GM12873 (cell line): ENCODE results near the gene RHBDD3.

Source experiments
- TF ChIP-seq, protein P1 (sequence below): IDR thresholded peaks from 2 replicates; pipeline ENCODE4 v1.5.1; 2012; ENCODE audit warnings: low read depth, mild to moderate bottlenecking, moderate library complexity, low read length, control low read depth; ENCODE audit not compliant: insufficient read depth; ENCODE audit errors: missing control alignments

RHBDD3 gene

DNA sequence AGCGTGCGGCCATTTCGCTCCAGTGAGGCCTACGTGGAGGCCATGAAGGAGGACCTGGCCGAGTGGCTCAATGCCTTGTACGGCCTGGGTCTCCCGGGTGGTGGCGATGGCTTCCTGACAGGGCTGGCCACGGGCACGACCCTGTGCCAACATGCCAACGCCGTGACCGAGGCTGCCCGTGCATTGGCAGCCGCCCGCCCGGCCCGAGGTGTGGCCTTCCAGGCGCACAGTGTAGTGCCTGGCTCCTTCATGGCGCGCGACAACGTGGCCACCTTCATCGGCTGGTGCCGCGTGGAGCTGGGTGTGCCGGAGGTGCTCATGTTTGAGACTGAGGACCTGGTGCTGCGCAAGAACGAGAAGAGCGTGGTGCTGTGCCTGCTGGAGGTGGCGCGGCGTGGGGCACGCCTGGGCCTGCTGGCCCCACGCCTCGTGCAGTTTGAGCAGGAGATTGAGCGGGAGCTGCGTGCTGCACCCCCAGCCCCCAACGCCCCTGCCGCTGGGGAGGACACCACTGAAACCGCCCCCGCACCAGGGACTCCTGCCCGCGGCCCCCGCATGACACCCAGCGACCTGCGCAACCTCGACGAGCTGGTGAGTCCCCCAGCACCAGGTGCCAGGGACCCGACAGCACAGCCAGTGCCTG lies 40.5 kb upstream of the RHBDD3 start:
- TF ChIP-seq, protein P1, sequence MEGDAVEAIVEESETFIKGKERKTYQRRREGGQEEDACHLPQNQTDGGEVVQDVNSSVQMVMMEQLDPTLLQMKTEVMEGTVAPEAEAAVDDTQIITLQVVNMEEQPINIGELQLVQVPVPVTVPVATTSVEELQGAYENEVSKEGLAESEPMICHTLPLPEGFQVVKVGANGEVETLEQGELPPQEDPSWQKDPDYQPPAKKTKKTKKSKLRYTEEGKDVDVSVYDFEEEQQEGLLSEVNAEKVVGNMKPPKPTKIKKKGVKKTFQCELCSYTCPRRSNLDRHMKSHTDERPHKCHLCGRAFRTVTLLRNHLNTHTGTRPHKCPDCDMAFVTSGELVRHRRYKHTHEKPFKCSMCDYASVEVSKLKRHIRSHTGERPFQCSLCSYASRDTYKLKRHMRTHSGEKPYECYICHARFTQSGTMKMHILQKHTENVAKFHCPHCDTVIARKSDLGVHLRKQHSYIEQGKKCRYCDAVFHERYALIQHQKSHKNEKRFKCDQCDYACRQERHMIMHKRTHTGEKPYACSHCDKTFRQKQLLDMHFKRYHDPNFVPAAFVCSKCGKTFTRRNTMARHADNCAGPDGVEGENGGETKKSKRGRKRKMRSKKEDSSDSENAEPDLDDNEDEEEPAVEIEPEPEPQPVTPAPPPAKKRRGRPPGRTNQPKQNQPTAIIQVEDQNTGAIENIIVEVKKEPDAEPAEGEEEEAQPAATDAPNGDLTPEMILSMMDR: no peak

DNA sequence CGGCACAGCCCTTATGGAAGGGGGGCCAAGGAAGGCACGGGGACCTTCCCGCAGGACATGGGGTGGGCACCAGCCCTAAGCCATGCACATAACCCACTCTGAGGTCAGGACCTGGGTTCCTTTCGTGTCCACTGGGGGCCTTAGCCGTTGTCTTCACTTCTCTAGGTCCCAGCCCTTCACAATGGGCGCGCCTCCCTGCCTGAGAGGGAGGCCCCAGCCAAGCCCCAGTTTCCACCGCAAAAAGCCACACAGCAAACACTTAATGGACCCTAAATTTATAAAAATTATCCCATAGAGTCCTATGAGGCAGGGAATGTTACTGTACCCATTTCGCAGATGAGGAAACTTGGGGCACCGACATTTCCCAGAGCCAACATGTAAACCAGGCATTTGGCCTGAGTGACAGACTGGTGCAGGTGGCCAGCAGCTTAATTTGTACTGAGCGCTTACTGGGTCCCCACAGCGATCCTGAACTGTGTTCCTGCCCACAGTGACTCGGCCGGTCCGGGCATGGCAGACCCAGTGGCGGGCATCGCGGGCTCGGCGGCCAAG lies 39.9 kb upstream of the RHBDD3 start:
- TF ChIP-seq, protein P1: no peak

DNA sequence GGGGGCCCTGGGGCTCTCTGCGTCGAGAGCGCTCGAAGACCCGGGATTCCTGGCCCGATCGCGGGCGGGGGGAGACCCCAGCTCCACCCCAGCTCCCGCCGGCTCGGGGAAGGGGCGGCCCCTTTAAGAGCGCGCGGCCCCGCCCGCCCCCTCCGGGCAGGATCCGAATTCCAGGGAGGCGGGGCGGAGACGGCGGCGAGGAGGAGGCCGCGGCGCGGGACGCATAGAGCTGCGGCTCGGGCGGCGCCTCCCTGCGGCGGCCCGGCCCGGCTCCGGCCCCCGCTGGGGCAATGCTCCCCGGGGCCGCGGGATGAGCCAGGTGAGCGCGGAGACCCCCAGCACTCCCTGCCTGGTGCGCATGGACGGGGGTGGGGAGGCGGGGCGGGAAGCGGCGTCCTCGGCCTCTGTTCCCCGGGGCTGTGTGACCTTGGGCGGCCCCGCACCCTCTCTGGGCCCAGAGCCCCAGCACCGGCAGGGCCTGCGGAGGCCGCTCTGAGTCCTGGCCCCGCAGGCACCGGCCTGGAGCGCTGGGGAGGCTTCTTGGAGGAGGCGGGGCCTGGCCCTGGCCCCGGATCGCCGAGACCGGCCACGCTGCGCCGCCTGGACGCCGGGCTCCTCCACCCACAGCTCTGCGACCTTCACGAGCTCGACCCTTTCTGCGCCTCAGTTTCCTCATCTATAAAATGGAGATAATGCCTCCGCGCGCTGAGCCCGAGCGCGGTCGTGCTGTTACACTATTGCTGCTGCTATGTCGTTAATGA lies 39.2 kb upstream of the RHBDD3 start:
- TF ChIP-seq, protein P1: no peak

DNA sequence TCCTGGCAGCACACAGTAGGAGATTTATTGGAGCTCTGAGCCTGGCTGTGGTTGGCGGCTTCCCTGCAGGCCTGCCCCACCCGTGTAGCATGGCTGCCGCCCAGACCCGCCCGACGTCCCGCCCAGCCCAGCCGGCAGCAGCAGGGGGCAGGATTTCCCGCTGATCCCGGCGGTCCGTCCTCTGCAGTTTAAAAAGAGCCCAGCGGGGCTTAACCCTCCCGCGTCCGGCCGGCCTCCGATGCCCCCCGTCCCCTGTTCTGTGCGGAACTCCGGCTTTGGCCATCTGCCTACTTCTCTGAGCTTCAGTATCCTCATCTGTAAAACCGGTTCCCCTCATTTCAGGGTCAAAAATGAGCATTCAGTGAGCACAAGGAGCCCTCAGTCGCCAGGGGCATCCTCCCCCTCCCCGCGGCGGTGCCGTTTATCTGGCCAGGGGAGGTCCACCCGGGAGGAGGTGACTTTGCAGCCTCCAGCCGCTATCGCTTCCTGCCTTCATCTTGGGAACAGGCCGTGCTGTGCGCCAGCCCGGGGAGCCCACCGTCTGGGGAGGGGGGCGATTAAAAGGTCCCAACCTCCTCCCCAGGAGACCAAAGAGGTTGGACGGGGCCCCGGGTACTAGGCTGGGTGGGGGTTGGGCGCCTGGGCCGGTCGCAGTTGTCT lies 38.5 kb upstream of the RHBDD3 start, which contains the start of gene GAS2L1:
Gene GAS2L1 (plus strand): TSS at position 476 of the 660 bp plus-strand sequence. CDS start 1,456 bp downstream, outside the sequence.
- TF ChIP-seq, protein P1: peak; percentile 30

DNA sequence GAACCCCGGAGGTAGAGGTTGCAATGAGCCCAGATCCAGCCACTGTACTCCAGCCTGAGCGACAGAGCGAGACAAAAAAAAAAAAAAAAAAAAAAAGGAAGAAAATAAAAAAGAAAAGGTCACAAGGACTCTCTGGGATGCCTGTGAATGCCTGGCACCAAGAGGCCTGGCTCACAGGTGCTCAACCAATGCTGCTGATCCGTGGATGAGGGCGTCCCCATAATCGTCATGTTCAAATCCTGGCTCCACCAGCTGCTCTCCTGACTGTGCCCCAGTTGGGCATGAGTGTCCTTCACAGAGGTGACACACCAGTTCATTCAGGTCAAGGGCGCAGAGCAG lies 38.0 kb upstream of the RHBDD3 start:
- TF ChIP-seq, protein P1: no peak

DNA sequence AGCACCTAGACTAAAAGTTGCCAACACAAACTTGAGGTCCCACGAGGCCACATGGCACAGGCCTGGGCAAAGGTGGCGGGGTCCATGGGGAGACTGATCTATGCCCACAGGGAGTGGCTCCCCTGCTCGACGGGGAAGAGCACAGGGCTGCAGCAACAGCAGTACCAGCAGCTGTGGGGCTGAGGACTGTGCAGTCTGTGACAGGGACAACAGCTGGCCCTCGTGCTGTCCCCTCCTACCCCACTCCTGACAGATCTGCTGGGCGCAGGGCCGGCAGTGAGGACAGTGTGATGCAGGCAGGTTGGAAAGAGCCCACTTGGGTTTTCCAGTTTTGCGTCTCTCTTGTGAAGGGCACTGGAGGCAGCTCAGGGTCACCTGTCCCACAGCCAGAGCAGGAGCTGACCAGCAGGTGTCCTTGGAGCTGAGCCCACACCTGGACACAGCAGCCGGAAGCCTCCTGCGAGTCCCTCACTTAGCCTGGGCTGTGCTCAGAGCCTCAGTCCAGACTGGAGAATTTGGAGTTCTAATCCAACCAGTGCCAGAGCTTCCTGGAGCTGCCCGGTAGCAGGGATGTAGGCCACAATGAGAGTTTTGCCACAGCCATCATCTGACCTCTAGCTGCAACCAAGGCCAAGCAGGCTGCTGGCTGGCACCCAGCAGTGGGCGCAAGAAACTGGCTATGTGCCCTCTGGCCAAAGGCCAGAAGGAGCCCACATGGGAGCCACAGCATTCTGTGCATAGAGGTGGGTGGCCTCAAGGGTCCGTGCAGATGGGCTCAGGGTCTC lies 35.1 kb upstream of the RHBDD3 start:
- TF ChIP-seq, protein P1: no peak
